H54 (cell line): ENCODE measurements around the gene TSPOAP1.

Experiments used
- DNase-seq: peaks from one replicate; pipeline ENCODE4 v3.0.0; 2011; ENCODE audit warnings: low spot score, mixed read lengths; ENCODE audit not compliant: insufficient read length
- FAIRE-seq: peaks from 3 replicates; lab custom pipeline; 2011; peaks lifted over from hg19 to GRCh38; lab: Jason Lieb, UNC
- POLR2A ChIP-seq: IDR thresholded peaks from 2 replicates; pipeline ENCODE4 v1.6.1; 2011; ENCODE audit warnings: low read depth, mild to moderate bottlenecking, low read length

TSPOAP1 gene

DNA sequence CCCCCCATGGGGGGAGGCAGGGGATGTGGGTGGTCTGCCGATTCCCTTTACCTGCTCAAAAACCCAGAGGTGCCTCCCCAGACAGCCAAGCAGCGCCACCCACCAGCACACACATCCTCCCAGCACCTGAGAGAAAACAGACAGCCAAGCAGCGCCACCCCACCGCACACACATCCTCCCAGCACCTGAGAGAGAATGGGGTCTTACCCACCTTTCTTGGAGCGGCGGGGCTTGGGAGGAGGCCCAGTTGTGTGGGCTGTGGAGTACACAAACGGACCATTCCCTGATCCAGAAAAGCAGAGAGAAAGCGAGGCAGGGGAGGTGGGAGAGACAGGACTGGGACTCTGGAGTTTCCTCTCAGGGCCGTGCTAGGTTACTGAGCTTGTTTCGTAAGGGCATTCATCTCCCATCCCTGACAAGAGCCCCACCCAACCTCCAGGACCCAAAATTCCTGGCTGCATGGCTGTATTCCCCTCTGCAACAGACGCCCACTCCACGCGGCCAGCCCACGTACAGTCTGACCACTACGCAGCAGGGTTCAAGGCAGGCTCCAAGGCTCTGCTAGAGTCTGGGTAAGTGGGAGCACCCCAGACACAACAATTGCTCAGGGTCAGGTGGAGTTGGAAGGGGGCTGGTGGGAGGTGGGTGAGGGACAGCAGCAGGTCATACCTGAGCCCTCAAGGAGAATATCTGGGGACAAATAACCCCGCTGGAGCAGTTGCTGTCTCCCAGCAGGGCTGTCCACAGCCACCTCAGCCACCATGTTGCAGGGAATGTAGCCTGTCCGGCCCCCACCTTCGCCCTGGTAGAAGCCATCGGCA, 22.3 kb downstream of the TSPOAP1 start:
- TF ChIP-seq POLR2A: no peak
- DNase-seq: no peak
- FAIRE-seq: no peak

DNA sequence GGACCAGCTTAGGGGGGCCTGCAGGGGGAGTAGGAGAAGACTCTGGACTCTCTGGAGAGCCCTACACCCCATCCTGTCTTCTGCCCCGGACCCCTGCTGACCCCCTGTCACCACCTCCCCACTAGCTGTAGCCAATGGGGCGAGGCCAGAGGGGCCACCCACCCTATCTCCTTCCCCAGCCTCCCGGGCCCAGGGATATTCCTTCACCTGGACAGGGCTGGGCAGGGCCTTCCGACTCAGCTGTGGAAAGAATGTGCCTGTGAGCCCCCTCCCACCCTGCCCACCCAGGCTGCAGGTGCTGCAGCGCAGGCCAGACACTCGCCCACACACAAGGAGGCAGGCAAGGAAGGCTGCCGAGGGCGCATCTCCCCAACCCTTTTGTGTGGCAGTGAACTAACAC, 23.0 kb downstream of the TSPOAP1 start:
- no peak for TF ChIP-seq POLR2A

DNA sequence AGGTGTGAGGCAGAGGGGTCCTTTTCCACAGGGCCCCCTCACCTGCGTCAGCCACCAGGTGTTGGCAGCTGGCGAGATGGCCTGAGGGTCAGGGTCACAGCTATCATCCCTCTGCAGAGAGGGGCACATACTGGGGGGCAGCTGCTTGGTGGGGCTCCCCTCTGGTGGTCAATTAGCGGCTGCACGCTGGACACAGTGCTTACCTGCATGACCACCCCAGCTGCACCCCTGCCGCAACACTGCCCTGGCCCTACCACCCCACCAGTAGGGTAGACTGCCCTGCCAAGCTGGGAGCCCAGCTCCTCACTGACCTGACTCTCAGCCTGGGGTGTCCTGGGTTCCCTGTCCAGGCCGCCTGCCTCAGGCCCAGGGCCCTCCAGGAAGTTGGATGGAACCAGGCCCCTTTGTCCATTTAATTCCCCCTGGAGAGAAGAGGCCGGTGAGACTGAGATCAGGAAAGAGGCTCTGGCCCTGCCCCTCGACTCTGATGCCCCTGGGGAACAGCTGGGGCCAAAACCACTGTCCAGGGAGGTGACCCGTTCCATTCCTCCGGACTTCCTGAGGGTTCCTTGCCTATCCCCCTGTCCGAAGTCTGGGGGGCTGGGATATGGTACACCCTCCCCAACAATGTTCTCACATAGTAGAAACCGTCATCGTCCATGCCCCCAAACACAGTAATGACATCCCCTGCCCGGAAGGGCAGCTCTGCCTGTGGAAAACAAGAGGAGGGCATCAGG, 23.7 kb downstream of the TSPOAP1 start:
- DNase-seq (no peak), FAIRE-seq (no peak)
- TF ChIP-seq POLR2A: no peak

More for the DNA sequence above, 23.0 kb downstream of the TSPOAP1 start:
- DNase-seq (no peak), FAIRE-seq (no peak)

DNA sequence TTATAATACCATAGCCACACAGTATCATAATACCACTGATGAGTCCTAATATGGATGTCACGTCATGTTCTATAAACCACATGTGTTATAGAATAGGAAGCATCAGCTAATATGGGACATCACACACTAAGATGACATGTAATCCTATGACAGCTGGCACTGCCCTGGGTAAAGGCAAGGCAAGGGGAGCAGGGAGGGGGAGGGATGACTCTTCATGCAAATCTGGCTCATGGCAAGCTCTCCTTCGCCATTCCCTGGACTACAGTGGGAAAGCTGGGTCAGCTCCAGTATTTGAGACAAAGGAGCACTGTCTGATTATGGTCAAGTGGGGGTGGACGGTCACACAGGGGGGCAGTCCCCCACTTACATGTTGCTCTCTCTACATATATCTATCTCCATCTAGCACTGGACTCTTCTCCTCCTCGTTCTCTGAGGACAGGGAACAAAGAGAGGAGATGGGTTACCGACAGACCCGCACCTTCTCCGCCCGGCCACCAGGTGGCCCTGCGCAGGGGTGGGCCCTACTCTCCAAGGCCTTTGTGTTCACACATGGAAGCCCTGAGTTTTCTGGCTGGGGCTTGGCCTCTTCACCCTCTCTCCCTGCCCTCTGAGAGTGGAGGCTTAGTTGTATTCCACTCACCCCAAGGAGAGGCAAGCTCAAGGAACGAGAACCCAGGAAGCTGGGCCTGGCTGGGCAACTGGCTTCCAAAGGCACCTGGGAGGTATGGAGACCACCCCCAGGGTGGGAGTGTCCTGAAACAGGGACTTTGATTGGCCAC, 24.4 kb downstream of the TSPOAP1 start:
- no peak for TF ChIP-seq POLR2A
- DNase-seq: peak; percentile 95
- no peak for FAIRE-seq

DNA sequence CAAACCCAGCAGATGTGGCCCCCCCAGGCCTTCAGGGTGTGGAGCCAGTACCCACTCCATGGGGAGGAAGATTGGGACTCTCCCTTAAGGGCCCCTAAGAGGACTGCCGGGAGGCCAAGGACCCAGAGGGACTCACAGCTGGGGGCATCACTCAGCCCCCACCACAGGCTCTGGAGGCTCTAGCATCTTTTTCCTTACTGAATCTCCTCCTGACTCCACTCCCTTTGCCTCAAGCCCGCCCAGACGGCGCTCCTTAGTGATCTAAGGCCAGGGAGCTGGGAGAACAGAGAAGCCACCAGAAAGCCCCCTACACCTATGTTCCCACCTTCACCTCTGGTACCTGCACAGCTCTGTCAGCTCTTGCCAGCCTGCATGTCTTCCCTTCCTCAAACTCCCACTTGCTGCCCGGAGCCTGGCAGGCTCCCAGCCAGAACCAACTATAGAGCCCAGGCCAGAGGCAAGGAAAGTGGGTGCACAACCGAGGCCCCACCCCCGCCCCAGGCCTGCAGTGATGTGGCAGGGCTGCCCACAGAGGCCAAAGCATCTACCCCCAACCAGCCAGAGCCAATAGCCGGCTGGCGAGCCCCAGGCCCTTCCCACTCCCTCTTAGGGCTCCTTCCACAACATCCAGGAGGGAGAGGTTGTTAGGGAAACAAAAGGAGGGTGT, 25.5 kb downstream of the TSPOAP1 start:
- TF ChIP-seq POLR2A: no peak

DNA sequence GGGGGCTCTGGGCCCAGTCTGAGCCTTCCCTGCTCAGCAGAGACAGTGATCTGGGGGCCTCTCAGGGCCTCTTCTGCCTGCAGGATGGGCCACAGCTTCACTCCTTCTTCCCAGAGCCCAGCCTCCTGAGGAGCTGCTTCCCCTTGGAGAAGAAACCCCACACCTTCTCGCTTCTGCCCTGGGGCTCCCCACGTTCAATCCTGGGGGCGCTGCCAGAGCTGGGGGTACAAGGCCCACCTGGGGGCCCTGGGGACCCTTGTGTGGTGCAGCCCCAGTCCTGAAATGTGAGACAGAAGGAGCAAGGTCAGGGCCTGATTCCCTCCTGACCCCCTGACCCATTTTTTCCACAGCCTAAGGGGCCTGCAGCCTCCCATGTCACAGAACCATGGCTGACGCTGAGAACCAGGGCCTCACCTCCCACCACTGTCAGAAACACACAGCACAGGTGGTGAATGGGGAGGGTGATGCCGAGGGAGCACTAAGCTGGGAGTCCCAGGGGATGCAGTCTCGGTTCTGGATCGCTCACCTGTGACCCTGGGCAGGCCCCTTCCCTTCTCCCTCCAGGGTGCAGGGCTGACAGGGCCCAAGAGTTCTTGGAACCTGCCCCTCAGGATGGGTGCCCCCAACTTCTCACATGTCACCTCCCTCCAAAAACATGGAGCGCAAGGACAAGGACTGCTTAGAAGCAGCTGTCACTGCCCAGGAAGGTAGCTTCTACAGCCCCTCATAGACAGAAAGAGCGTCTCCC, 26.2 kb downstream of the TSPOAP1 start:
- FAIRE-seq (no peak), DNase-seq (no peak)
- TF ChIP-seq POLR2A: no peak

More for the DNA sequence above, 25.5 kb downstream of the TSPOAP1 start:
- DNase-seq (no peak), FAIRE-seq (no peak)

DNA sequence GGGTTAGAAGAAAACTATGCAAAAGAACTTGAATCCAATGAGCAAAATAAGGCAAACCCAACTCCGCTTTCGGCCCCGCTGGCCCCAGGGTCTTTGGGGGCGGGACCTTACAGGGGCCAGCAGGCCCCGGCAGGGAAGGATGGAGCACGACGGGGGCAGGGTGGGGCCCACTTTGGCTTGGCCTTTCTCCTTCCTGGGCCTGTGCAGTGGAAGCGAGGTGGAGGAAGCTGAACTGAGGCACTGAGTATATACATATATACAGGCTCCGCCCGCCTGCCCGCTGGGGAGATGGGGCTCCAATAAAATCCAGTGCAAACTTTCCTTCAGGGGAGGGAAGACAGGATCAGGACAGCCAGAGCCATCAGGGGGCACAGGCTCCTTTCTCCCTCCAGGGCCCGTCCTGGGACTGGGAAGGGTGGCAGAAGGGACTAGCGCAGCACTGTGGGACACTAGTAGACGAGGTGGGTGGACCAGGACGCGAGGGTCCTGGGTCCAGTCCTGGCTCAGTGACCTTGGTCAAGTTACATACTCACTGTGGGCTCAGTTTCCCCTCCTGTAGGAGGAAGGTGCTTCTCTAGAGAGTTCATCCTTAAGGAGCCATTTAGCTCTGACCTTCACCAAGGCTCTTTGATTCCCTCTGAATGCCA, 27.0 kb downstream of the TSPOAP1 start:
- TF ChIP-seq POLR2A: no peak
- no peak for FAIRE-seq

DNA sequence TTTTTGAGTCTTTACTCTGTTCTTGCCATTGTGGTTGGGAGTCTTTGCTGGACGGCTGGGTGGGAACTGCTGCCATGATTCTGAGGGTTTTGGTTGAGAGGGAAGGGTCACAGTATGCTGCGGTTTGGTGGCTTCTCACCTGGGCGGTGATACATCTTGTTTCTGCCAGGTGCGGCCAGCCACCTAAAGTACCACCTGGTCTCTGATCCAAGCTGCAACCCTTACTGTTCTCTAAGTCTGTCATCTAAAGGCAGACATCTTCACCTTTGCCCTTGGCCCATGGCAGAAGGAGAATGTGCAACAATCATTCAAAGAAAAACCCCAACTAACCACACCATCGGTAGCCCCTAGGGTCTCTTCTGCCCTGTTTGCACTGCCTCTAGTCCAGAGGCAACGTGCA, 28.3 kb downstream of the TSPOAP1 start:
- no peak for FAIRE-seq
- no peak for TF ChIP-seq POLR2A
- no peak for DNase-seq

More for the DNA sequence above, 27.0 kb downstream of the TSPOAP1 start:
- DNase-seq: no peak

DNA sequence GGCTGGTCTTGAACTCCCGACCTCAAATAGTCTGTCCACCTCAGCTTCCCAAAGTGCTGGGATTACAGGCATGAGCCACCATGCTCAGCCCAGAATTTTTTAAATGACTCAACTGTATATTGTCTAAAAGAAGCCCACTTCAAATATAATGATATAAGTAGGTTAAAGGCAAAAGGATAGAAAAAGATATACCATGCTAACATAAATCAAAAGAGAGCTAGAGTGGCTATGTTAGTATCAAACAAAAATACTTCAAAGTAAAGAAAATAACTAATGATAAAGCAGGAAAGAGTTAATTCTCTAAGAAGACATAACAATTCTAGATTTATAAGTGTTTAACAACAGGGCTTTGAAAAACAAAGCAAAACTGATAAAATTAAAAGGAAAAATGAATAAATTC, 34.6 kb downstream of the TSPOAP1 start:
- TF ChIP-seq POLR2A: no peak
- DNase-seq (no peak), FAIRE-seq (no peak)

DNA sequence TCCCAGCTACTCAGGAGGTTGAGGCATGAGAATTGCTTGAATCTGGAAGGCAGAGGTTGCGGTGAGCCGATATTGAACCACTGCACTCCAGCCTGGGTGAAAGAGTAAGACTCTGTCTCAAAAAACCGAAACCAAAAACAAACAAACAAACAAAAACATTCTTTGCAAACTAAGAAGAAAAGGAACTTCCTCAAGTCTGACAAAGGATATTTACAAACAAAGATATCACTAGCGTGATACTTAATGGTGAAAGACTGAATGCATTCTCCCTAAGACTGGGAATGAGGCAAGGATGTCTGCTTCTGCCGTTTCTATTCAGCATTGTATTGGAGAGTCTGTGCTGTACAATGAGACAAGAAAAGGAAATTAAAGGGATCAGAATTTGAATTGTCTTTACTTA, 37.3 kb downstream of the TSPOAP1 start:
- DNase-seq: no peak
- FAIRE-seq: no peak
- no peak for TF ChIP-seq POLR2A

DNA sequence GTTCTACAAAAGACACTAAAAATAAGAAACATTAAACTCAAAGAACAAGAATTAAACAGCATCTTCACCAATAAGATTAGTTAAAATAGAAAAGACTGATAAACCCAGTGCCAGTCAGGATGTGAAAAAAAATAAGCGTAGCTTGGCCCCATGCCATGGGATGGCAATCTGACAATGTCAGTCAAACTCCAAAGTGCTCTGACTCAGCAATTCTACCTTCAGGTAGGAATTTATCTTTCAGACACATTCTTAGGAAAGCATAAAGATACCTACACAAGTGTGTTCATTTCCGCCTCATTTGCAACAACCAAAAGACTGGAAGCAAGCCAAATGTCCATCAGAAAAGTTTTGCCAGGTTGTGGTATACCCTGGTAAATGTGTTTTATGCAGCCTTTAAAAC, 38.7 kb downstream of the TSPOAP1 start:
- no peak for DNase-seq
- no peak for TF ChIP-seq POLR2A
- no peak for FAIRE-seq

DNA sequence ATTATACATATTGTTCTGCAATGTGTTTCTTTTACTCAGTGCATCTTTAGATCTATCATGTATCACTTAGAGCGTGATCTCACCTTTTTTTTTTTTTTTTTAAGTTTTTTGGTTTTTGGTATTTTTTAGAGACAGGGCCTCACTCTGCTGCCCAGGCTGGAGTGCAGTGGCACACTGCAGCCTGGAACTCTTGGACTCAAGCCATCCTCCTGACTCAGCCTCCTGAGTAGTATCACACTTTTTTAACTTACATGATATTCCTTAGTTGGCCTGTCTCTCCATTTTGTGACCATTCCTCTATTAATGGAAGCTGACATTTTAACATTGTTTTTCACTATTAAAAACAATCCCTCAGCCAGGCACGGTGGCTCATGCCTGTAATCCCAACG, 43.2 kb downstream of the TSPOAP1 start:
- no peak for FAIRE-seq
- no peak for TF ChIP-seq POLR2A
- no peak for DNase-seq
